ENCODE measurements around the gene TOMM20.
"Not testable (repeated sequence)": the region's sequence is repeated elsewhere in the genome, so short reads cannot be mapped to it uniquely, and the experiment has no call there.

TOMM20 gene

DNA sequence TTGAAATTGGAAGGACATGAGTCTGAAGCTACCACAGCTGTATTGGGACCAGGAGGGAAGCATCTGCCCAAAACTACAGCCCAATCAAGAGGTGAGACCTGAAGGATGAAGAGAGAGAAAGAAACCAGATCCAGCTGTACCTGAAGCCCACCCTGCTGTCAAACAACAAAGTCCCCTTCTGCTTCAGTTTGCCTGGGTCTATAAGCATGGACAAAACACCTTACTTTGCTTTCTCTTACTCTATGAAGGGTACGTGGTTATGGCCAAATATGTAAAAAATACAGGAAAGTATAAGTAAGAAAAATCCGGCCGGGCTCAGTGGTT lies 26.4 kb downstream of the TOMM20 start:
- no peak for DNase-seq (ENCODE audit: low read depth)

GRCh38 chr1:235101558-235102258 lies 26.9 kb downstream of the TOMM20 start:
- peak; percentile 21 for DNase-seq (ENCODE audit: low read depth)

DNA sequence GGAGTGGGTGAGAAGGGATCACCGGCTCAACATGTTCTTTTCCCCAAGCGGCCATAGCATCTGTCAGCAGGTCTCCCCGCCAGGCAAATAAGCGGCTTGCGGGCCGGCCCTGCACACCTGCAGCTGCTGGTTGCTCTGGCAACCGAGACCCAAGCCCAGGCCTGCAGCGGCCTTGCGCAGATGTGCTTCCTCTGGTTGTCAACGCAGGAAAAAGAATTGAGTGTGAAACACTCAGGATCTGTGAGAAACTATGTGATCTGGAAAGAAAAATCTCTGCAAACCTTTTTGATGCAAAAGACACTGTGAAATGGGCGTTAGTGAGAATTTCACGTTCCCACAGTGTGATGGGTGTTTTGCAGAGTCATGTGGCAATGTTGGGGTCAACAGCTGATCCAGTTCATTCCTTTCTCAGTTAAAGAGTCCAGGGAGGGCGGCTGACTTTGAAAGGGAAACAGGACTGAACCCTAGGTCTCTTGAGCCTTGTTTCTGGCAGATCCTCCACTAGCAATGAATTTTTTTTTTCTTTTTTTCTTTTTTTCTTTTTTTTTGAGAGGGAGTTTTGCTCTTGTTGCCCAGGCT lies 28.4 kb downstream of the TOMM20 start:
- peak; percentile 29 for DNase-seq (ENCODE audit: low read depth)

GRCh38 chr1:235098991-235099390 lies 29.6 kb downstream of the TOMM20 start:
- no peak for DNase-seq (ENCODE audit: low read depth)

GRCh38 chr1:235098547-235098946 lies 30.1 kb downstream of the TOMM20 start:
- no peak for DNase-seq (ENCODE audit: low read depth)

DNA sequence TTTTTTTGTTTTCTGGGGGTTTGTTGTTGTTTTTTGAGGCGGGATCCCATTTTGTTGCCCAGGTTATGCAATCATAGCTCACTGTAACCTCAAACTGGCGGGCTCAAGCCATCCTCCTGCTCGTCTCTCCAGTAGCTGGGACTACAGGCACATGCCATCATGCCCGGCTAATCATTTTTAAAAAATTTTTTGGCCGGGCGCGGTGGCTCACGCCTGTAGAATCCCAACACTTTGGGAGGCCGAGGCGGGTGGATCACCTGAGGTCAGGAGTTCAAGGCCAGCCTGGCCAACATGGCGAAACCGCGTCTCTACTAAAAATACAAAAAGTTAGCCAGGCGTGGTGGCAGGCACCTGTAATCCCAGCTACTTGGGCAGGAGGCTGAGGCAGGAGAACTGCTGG lies 31.1 kb downstream of the TOMM20 start:
- DNase-seq (ENCODE audit: low read depth) = not testable (repeated sequence)

DNA sequence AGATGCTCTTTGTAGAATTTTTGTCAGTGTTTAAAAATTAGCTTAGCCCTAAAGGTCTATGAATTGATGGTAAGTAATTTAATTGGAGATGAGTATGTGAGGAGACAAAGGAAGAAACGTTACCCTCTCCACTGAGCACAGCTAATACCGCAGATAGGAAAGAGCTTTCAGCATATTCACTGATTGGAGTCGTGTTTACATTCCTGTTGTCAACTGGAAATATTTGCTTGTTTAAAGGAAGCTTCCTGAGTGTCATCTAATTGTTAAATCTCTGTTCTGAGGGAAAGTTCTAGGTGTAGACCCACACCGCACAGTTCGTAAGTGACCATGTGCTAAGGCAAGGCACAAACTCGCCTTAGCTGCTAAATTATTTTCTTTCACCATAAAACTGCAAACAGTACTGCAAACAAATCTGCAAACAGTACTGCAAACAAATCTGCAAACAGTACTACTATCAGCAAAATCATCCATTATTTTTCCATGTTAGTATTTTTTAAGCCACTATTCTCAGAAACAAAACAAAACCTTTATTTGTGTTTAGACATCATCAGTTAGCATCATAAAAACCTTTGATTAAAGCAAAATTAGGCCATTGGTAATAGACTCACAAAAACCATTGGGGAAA lies 32.6 kb downstream of the TOMM20 start:
- DNase-seq (ENCODE audit: low read depth) = no peak

- DNase-seq (ENCODE audit: low read depth) = peak; percentile 49
These were observed 34.7 kb downstream of the TOMM20 start for GRCh38 chr1:235093696-235094592.

GRCh38 chr1:235093013-235093695 lies 35.5 kb downstream of the TOMM20 start:
- DNase-seq (ENCODE audit: low read depth) = peak; percentile 49

- DNase-seq (ENCODE audit: low read depth) = not testable (repeated sequence)
These were observed 36.2 kb downstream of the TOMM20 start for GRCh38 chr1:235092415-235092814.

DNA sequence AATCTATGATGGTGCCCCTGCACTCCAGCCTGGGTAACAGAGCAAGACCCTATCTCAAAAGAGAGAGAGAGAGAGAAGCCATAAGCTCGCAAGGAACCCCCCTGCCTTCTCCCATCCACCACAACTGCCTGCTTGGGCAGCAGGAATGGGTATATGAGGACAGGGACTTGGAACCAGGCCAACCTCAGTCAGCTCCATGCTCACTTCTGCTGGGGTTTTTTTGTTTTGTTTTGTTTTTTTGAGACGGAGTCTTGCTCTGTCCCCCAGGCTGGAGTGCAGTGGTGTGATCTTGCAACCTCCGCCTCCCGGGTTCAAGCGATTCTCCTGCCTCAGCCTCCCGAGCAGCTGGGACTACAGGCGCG lies 36.6 kb downstream of the TOMM20 start:
- DNase-seq (ENCODE audit: low read depth) = not testable (repeated sequence)

DNA sequence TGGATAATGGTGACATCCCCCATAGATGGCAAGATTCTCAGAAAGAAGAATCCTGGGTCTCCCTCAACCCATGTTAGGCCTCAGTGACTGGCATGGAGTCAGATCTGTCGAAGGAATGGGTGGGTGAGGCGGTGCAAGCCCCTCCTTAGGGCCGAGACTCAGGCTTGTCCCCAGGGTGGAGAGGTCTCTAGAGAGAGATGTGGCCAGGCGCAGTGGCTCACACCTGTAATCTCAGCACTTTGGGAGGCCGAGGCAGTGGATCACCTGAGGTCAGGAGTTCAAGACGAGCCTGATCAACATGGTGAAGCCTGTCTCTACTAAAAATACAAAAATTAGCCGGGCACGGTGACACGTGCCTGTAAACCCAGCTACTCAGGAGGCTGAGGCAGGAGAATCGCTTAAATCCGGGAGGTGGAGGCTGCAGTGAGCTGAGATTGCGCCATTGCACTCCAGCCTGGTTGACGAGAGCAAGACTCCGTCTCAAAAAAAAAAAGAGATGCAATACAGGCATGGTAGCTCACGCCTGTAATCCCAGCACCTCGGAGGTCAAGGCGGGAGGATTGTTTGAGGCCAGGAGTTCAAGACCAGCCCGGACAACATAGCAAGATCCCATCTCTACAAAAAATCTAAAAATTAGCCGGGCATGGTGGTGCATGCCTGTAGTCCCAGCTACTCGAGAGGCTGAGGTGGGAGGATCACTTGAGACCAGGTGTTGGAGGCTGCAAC lies 37.2 kb downstream of the TOMM20 start:
- not testable (repeated sequence) for DNase-seq (ENCODE audit: low read depth)

DNA sequence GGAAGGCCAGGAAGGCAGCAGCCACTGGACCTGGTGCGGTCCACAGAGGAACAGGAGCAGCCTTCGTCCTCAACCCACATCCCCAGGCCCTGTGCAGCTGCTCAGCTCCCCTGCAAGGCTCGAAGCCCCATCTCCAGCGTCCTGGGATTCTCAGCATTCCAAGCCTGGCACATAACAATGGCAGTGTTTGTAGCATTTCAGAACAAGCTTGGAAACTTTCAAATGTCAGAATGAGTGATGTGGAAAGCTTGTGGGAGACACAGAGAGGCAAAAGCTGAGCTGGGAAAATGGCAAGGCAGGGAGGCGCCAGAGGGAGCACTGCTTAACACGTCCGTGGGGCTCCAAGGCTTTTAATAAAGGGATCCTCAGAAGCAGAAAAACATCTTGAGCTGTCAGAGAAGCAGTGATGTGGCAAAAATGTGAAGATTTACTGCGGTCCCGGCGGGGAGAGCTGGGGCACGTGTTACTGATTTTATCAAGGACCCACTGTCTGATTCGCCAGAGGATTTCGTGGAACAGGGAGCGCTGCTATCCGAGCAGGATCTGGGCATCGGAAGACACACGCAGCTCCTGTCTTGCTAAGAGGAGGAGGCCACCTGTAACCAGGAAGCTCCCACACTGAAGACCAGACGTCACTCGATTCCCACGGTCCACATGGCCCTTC lies 38.1 kb downstream of the TOMM20 start:
- DNase-seq (ENCODE audit: low read depth) = peak; percentile 85

GRCh38 chr1:235088907-235089306 lies 39.7 kb downstream of the TOMM20 start:
- DNase-seq (ENCODE audit: low read depth) = no peak

- DNase-seq (ENCODE audit: low read depth) = peak; percentile 42
These were observed 40.2 kb downstream of the TOMM20 start for GRCh38 chr1:235088430-235088829.

GRCh38 chr1:235087906-235088305 lies 40.7 kb downstream of the TOMM20 start:
- no peak for DNase-seq (ENCODE audit: low read depth)

DNA sequence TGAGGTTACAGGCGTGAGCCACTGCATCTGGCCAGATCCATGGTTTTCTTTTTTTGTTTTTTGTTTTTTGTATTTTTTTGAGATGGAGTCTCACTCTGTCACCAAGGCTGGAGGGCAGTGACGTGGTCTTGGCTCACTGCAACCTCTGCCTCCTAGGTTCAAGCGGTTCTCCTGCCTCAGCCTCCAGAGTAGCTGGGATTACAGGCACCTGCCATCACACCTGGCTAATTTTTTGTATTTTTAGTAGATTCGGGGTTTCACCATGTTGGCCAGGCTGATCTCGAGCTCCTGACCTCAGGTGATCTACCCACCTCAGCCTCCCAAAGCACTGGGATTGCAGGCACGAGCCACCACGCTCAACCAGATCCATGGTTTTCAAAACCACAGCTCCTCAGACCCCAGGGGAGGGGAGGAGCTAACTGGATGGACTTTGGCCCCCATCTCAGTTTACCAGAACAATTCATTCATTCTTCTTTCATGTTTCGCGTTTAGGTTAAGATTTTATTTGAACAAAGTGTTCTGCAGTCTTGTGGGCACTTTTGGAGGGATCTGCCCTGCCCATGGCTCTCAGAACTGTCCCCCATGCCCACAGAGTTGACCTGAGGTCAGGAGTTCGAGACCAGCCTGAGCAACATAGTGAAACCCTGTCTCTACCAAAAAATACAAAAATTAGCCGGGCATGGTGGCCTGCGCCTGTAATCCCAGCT lies 43.1 kb downstream of the TOMM20 start:
- DNase-seq (ENCODE audit: low read depth) = not testable (repeated sequence)

- DNase-seq (ENCODE audit: low read depth) = not testable (repeated sequence)
These were observed 47.8 kb downstream of the TOMM20 start for GRCh38 chr1:235080788-235081187.

- DNase-seq (ENCODE audit: low read depth) = not testable (repeated sequence)
These were observed 48.4 kb downstream of the TOMM20 start for GRCh38 chr1:235080297-235080657.
